ENCODE results near the gene ARHGAP8.

ARHGAP8 gene

DNA sequence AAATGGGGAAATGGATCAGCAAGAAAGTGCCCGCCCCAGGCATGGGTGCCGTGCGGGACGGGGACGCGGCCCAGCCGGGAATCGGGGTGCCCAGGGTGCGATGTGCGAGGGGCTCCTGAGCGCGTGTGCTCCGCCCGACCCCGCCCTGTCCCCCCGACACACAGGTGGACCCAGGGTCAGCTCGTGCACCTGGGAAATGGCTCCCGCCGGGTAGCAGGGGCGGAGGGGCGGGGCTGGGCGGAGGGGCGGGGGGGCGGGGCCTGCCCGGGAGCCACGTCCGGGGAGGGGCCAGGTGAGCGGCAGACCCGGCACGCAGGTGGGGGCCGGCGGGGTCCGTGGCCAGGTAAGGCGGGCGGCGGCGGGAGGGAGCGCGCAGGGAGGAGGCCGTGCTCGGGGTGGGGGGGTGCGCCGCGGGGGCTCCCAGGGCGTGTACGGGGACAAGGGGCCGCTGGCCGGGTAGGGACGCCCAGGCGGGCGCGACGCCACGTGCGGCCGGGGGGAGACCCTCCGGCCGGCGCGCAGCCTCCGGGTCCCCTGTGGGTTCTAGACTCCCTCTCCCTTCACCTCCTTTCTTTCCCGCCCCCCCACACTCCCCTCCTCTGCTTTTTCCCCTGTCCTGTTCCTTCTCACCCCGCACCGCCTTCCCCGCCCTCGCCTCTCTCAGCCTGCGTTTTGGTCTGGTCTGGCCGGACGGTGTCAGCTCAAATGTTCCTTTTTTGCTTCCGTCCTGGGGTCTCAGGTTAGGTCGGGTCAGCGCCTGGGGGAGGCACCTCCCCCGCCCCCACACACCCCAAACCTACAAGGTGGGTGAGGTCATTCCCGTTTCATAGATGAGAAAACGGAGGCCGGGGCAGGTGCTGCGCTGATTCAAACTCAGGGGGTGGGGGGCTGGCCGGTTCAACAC lies at the start of gene ARHGAP8:
TSS of gene ARHGAP8 (plus strand) at position 291 of the 904 bp plus-strand sequence. CDS start 33,953 bp downstream, outside the sequence.
- DNase-seq = no peak

DNA sequence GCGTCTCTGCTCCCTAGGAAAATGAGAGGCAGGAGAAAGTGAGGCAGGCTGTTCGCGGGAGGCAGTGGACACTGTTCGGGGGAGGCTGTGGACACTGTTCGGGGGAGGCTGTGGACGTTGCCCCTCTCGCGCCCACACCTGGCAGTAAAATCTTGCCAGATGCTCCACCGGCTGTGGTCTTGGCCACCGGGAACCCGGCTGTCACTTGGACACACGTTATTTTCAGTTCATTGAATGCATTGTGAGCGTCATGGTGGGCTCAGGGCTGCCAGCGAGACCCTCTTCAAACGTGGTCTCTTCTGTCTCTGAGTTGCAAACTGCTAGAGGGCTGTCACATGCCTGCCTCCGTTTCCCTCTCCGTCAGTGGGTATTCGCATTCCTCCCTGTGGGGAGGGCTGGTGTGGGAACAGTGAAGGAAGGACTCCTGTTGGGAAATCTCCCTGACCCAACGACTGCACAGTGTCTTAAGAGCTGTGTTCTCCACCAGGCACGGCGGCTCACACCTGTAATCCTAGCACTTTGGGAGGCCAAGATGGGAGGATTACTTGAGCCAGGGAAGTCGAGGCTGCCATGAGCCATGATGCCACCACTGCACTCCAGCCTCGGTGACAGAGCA lies 49.0 kb upstream of the ARHGAP8 start:
- DNase-seq = no peak

DNA sequence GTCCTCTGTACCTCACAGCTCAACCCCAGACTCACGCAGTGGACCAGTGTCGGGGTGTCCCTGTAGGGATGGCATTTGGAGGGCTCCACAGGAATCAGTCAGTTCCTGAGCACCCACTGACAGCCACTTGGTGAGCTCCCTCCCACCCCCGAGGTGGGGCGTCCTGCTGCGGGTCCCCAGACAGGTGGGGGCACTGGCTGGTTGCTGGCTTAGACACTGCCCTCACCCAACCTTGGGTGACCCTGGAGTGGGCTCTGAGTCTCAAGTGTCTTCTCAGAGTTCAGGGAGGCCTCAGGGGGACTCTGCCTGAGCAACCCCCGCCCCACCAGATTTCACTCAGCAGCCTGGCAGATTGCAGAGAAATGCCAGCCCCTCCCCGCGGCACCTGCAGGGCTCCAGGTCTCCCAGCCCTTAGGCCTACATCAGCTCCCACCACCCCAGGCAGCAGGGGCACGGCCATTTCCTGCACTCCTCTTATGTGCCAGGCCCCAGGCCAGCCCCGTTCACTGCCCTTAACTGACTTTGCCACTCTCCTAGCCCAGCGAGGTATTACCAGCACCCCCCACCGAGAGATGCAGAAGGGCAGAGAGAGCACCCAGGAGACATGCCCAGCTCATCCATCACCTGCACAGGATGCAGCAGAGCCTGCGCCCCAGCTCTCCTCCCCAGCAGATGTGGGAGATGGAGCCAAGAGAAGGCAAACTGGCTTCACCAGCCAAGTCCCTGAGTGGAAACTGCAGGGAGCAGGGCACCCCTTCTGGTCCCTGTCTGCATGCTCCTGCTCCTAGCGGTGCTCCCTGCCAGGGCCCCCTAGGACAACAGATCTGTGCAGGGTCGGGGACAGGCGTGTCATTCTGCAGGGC lies 48.0 kb upstream of the ARHGAP8 start:
- DNase-seq = no peak

DNA sequence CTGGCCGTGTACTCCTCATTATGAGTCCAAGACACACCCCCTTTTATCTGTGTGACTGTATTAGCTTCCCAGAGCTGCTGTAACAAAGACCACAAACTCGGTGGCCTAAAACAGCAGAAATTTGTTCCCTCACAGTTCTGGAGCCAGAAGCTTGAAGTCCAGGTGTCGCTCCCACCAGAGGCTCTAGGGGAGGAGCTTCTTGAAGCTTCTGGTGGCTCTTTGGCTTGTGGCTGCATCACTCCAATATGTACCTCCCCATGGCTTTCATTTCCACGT lies 47.4 kb upstream of the ARHGAP8 start:
- DNase-seq = no peak

DNA sequence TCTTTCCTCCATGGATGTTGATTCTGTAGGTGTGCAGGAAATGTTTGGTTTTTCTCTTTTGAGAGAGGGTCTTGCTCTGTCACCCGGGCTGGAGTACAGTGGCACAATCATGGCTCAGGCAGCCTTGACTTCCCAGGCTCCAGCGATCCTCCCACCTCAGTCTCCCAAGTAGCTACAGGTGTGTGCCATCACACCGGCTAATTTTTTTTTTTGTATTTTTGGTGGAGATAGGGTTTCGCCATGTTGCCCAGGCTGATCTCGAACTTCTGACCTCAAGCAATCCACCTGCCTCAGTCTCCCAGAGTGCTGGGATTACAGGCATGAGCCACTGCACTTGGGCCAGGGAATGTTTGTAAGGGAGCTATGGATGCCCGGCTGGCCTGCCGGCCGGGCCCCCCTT lies 45.9 kb upstream of the ARHGAP8 start:
- no peak for DNase-seq

DNA sequence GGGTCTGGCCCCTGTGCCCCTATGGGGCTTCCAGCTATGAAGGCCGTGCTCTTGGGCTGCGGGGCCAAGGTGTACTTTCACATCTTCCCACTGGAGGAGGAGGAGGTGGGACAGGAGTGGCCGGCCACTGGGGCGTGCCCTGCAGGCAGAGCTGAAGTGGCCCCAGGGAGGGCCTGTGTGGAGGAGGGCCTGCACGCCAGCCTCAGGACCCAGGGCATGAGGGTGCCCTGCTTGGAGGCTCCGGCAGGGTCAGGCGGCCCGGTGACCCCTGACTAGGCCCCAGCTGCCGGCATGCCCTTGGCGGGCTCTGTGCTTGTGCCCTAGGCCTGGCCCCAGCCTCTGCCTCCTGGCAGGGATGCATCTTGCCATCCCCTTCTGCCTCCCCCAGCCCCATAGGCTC lies 45.2 kb upstream of the ARHGAP8 start:
- DNase-seq = no peak

DNA sequence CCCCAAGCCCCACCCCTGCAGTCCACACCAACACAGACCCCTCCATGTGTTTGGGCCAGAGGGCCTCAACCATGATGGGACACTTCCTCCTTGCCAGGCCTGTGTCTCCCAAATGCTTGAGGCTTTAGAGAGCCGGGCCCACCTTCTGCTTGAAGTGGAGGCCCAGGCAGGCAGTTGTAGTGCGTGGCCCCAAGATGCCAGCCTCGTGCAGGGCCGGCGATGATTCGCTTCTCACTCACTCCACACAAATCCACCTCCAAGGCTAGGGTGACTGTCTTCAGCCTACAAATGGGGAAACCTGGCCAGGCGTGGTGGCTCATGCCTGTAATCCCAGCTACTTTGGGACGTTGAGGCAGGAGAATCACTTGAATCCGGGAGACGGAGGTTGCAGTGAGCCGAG lies 44.6 kb upstream of the ARHGAP8 start:
- no peak for DNase-seq

DNA sequence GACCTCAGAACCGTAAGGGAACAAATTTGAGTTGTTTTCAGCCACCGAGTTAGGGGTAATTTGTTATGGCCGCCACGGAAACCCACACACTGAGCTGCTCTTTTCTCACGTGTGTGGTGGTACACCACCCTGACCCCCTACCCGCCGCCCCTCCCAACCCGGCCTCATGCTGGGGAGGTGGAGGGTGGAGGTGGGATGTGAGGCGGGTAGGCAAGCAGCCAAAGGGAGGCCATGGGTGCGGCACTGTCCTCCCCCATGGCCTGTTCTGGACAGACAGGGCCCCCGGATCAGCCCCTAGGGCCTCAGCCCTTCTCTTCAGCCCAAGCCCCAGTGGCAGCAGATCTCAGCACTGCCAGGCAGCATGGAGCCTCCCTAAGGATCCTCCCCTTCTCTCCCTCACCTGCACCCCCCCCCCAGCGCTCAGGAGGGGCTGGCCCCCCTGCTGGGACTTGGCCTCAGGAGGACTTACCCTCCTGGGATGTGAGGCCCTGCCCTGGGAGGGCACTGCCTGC lies 42.4 kb upstream of the ARHGAP8 start:
- DNase-seq = no peak

DNA sequence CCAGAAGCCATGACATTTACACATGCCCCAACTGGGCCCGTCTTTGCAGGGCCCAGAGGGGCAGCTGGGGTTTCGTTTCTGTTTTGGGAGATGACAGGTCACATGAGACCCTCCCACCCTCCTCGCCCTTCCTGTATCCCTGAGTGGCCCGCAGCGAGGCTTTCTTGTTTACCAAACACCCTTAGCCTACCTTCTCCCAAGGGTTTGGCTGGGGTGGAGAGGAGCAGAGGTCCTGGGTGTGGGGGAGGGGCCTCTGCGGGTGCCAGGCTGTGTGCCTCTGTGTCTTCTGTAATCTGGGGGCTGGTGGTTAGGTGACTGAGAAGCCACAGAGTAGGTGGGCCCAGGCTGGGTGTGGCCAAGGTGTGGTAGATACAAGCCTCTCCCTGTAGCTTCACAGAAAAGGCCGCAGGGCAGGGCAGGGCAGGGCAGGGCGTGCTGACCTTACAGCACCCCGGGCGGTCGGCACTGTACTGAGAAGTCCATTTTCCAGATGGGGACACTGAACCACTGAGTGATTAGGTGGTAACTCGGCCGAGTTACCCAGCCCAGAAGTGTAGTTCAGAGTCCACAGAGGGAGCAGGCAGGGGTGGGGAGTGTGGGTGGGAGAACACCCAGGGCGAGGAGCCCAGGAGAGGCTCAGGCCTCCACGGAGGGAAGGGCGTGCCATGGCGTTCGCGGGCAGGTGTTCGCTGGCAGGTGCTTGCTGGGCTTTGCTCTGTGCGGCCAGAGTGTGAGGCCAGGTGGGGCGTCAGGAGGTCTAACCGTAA lies 41.7 kb upstream of the ARHGAP8 start:
- DNase-seq = peak; percentile 62

DNA sequence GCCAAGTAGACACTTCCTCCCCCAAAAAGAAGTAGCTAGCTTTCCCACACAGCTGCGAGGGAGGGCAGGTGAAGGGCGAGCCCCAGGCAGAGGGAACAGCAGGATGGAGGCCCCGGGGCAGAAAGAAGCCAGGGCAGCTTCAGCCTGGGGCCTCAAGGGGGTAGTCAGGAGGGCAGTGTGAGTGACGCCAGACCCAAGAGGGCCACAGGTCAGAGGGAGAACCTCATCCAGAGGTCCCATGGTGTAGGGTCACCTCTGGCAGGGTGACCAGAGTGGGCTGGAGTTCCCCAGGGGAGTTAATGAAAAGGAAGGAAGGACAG lies 41.2 kb upstream of the ARHGAP8 start:
- DNase-seq = peak; percentile 87

DNA sequence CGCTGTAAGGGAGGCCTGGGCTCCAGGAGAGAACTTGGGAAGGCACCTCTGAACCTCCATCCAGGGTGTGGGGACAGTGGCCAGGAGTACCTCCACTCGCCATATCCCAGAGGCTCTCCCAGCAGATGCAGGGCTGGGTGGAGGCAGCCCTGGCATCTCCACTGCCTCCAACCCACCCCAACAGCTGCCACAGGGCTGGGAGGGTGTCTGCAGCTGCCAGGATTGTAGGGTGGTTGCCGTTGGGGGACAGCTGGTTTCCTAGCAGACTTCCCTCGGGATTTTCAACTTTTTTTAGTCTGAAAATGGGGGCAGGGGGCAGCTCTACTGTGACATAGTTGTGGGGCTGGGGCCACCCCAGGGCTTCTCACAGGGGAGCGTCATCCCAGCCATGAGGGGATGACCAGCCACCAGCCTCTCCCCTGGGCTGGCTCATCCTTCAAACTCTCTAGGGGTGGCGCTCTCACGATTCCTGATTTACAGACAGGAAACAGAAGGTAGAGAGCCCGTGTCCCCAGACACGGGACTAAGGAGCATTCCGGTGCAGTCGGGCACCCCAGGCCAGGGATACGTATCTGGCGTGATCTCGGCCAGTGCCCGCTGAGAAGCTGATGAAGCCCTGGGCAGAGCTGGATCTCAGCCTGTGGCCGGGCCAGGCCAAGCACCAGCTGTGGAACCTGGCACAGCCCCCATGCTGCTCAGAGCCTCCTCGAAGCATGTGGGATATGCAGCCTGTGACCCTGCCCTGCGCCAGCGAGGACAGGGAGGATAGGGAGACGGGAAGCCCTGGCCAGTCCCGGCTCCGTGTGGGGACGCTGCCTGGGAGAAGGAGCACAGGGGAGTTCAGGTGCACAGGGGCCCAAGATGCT lies 40.5 kb upstream of the ARHGAP8 start:
- no peak for DNase-seq

DNA sequence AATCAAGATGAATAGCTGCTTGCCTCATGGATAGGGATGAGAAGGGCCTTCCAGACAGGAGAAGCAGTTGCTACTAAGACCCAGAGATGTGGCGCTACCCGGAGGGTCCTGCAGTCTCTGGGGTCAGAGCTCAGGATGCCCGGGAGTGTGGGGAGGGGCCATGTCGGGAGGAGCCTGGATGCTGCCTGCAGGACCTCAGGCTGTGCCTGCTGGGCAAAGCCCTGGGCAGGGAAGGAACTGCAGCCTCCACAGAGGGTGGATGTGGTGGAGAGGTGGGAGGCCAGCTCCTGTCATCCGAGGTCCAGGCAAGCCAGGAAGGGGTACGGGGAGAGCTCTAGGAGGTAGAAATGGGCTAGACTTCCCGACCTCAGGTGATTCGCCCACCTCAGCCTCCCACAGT lies 39.4 kb upstream of the ARHGAP8 start:
- no peak for DNase-seq

DNA sequence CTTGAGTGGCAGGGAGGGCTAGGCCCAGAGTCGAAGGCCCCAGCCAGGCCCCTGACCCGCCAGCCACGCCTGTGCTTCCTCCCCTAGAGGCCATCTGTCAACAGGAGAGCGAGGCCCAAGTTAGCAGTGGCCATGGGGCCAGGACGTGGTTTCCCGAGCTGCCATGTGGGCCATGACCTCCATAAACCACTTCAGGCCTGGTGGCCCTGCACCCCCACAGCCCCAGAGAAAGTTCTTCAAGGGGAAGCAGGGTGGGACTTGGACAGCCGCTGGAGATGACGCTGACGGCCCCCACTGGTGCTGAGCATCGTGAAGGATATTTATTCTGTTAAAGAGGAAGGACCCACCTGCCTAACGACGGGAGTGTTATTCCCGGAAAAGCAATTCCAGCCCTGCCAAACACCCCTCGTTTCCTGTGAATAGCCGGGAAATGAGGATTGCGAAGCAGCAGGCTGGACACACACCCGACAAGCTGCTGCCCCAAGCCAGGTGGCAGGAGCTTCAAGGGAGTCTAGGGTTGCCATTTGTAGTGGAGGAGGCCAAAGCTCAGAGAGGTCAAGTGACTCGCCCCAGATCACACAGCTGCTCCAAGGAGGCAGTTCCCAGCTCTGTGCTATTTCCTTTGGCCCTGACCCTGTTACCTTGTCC lies 37.5 kb upstream of the ARHGAP8 start:
- no peak for DNase-seq

DNA sequence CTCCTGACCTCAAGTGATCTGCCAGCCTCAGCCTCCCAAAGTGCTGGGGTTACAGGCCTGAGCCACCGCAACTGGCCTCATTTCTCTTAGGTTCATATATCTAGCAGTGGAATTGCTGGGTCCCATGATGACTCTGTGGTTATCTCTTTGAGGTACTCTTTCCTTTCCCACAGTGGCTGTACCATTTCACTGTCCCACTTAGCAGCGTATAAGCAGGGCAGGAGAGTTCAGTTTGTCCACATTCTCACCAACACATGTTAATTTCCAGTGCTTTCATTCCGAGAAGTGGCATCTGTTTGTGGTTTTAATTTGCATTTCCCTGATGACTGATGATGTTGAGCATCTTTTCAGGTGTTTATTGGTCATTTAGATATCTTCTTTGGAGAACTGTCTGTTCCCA lies 34.0 kb upstream of the ARHGAP8 start:
- no peak for DNase-seq

DNA sequence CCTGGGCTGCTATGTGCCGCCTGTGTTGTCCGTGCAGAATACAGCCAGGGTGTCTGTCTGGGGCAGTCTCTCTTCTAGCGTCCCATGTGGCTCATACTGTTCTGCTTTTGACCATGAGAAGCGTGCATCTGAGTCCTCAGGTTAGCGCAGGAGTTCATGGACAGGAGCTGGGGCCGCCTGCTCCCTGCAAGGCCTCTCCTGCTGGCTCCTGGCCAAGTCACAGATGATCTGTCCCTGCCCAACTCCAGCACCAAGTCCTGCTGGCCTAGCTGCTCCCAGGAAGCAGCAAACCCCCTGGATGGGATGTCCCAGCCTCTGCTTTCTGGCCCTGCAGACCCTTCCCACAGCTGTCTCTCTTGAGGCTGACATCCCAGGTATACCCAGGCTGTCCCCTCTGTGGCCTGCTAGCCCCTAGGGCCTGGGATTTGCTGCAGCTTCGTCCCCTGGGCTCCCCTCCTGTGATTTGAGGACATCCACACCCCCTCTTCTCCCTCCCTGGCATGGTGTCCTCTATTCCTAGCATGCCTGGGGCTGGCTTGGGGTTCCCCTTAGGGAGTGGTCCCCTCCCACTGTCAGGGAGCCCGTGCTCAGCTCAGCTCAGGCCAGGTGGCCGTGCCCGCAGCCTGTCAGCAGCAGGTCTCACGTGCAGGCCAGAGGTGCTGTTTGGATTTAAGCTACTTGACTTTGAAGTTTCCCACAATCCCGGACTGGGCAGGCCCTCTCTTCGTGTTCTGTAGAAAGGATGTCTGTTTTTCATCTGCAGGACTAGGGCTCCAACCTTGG lies 32.6 kb upstream of the ARHGAP8 start:
- DNase-seq = no peak

DNA sequence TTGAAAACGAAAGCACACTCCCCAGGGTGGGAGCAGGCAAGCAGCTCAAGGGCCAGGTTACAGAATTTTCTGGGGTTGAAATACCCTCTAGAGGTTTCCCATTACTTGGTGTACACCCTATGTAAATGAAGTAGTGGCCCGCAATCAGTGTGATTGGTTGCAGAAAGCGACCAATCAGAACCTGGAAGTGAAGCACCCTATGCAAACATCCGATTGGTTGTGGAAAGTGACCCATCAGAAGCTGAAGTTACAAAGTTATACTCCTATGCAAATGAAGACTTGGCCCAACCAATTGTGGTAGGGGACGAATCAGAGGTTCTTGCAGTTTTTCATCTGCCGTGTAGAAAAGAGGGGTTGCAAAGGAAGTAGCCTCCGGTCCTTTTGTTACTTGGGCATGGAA lies 31.2 kb upstream of the ARHGAP8 start:
- no peak for DNase-seq

DNA sequence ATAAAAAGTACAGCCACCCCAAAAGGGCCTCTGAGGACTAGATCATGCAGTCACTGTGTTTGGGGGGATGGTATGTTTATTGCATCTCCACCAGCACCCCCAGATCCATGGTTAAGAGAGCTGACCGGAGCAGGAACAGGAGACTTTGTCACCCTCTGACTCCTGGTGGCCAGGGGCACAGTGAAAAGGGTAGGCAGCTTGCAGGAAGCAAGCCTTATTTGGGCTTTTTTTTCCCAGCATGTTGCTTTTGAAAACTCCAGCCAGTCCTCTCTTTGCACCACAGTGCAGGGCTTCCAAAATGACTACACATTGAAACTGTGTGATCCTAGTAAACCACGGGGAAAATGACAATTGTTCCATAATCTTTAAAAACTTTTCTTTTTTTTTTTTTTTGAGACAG lies 29.8 kb upstream of the ARHGAP8 start:
- no peak for DNase-seq

DNA sequence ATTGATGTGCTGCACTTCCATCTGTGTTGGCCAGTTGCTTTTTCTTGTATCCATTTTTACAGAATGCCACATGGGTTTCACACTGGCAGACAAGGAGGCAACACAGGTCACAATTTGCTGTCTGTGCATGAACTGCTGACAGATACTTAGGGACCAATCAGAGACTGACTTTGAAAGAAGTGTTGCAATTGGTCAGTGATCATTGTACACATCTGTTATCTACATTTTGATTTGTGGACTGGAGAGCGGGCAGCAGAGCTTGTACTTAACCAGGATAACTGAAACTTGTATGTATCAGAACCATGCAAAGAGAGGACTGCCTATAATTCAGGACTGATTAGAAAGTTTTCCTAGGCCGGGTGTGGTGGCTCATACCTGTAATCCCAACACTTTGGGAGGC lies 28.6 kb upstream of the ARHGAP8 start:
- no peak for DNase-seq

DNA sequence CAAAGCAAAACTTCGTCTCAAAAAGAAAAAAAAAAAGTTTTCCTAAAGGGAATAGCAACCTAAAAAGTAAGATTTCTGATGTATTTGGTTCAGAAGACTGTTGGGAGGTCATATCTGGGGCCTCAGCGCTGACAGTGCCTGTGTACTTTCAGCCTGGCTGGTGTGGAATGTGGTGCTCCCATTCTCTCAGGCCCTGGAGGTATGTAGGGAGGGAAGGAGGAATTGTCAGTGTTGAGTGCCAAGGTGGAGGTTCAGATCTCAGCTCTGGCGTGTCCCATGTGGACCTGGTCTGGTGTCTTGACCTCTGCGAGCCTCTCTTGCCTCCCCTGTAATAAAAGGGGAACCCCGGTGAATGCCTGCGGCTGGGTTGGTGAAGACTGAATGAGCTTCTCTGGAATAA lies 28.0 kb upstream of the ARHGAP8 start:
- no peak for DNase-seq

DNA sequence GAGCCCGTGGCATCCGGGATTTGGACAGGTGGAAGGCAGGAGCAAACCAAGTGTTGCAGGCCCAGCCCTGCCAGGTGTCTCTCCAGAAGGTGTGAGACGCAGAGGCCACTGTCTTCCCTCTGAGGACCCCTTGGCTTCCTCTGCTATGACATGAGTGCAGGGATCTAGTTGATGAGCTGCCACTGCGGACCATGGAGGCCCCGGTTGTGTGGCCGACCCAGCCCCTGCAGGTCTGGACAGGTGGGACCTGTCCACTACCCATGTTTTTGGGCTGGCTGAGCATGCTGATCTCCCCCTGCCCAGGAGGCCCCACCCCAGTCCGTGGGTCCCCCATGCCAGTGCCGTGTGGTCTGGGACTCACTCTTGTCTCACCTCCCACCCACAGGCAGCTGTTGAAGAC lies 27.5 kb upstream of the ARHGAP8 start:
- no peak for DNase-seq

DNA sequence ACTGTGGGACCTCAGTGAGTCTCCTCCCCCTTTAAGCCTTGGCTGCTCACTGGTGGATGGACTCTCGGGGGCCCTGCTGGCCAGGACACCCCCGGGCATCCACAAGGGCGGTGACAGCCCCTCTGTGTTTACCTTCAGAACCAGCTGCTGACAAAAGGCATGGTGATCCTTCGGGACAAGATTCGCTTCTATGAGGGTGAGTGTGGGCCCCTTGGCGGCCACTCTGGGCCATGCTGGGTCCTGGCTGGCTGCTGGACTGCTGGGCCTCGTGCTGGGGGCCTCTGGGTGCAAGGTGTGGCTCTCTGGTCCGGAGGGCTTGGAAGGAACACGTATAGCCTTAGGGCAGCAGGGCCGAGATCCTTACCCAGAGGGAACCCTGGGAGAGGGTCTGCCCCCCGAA lies 25.9 kb upstream of the ARHGAP8 start:
- DNase-seq = no peak
